Stomach smooth muscle (tissue), 2 donors: ENCODE results near the gene IGF2R.
"Not testable (repeated sequence)": the region's sequence is repeated elsewhere in the genome, so short reads cannot be mapped to it uniquely, and the experiment has no call there.

Source experiments
- H3K27ac ChIP-seq: one replicate; pipeline ENCODE4 v1.7.0; 2013; ENCODE audit warnings: mild to moderate bottlenecking, low read length, inconsistent platforms
- H3K27me3 ChIP-seq, 2 donors: one replicate each; pipeline ENCODE4 v1.7.0; 2013; ENCODE audit warnings: low read length in 2 of 2; ENCODE audit not compliant: insufficient read depth in 2 of 2, control insufficient read depth in 1 of 2
- H3K36me3 ChIP-seq, 2 donors: one replicate each; pipeline ENCODE4 v1.7.0; 2013; ENCODE audit warnings: low read length in 2 of 2; ENCODE audit not compliant: control insufficient read depth in 2 of 2, insufficient read depth in 2 of 2
- H3K4me1 ChIP-seq: one replicate; pipeline ENCODE4 v1.7.0; 2013; ENCODE audit warnings: low read length; ENCODE audit not compliant: control insufficient read depth, insufficient read depth
- H3K4me3 ChIP-seq, 2 donors: one replicate each; pipeline ENCODE4 v1.7.0; 2013; ENCODE audit warnings: low read length in 2 of 2
- H3K9ac ChIP-seq, 2 donors: one replicate each; pipeline ENCODE4 v1.7.0; 2013; ENCODE audit warnings: low read length in 2 of 2, mild to moderate bottlenecking in 1 of 2
- H3K9me3 ChIP-seq, 2 donors: one replicate each; pipeline ENCODE4 v1.7.0; 2013; ENCODE audit warnings: low read length in 2 of 2; ENCODE audit not compliant: control insufficient read depth in 2 of 2
- donor health status: healthy.
- donor health status: Pancreatic carcinoma.

Gene IGF2R

GRCh38 chr6:159968295-159969203, at the start of gene IGF2R:
IGF2R (plus strand) TSS chr6:159969082; CDS start chr6:159969247, 165 bp downstream.
- peaks cover 16% of the 10 kb centered on the region for H3K4me1 ChIP-seq
- H3K9ac ChIP-seq, result peak within 1 kb of the TSS; percentile 93 to 94

GRCh38 chr6:159919800-159920199, 49.1 kb upstream of the IGF2R start:
- Histone ChIP-seq H3K27ac (no peak overlapping the region), H3K9me3 (no peaks in the 10 kb centered on the region), H3K4me1 (no peaks in the 10 kb centered on the region), H3K9ac (no peak overlapping the region), H3K4me3 (no peak overlapping the region), H3K27me3 (no peaks in the 10 kb centered on the region), H3K36me3 (no peaks in the 10 kb centered on the region)

More at GRCh38 chr6:159968295-159969203, at the start of gene IGF2R:
- H3K36me3 ChIP-seq, result no peaks in the 10 kb centered on the region
- H3K27ac ChIP-seq, result peak within 1 kb of the TSS; percentile 69
- H3K9me3 ChIP-seq, result no peaks in the 10 kb centered on the region
- peaks cover 0 to 2% of the 10 kb centered on the region in 2 donors for H3K27me3 ChIP-seq
- peak within 1 kb of the TSS; percentile 85 to 88 for H3K4me3 ChIP-seq

- not testable (repeated sequence) for H3K4me3 ChIP-seq, H3K9me3 ChIP-seq, H3K9ac ChIP-seq, H3K27ac ChIP-seq, H3K36me3 ChIP-seq, H3K27me3 ChIP-seq, H3K4me1 ChIP-seq
Observed at GRCh38 chr6:159924150-159924549, 44.7 kb upstream of the IGF2R start.

- H3K4me3 ChIP-seq, result no peak overlapping the region
- no peak overlapping the region for H3K27ac ChIP-seq
- H3K4me1 ChIP-seq, result no peaks in the 10 kb centered on the region
- H3K27me3 ChIP-seq, result no peaks in the 10 kb centered on the region
- no peaks in the 10 kb centered on the region for H3K9me3 ChIP-seq
- no peaks in the 10 kb centered on the region for H3K36me3 ChIP-seq
- no peak overlapping the region for H3K9ac ChIP-seq
Observed at GRCh38 chr6:159926542-159927203, 42.2 kb upstream of the IGF2R start.

- Histone ChIP-seq H3K36me3 (no peaks in the 10 kb centered on the region), H3K9me3 (no peaks in the 10 kb centered on the region), H3K4me1 (no peaks in the 10 kb centered on the region), H3K27ac (no peak overlapping the region), H3K27me3 (peaks cover 0 to 2% of the 10 kb centered on the region in 2 donors), H3K4me3 (no peak overlapping the region), H3K9ac (no peak overlapping the region)
Observed at GRCh38 chr6:159929819-159930218, 39.1 kb upstream of the IGF2R start.

- Histone ChIP-seq H3K9ac (no peak overlapping the region), H3K4me1 (no peaks in the 10 kb centered on the region), H3K27me3 (peaks cover 0 to 4% of the 10 kb centered on the region in 2 donors), H3K4me3 (no peak overlapping the region), H3K9me3 (no peaks in the 10 kb centered on the region), H3K27ac (no peak overlapping the region), H3K36me3 (no peaks in the 10 kb centered on the region)
Observed at GRCh38 chr6:159931112-159931511, 37.8 kb upstream of the IGF2R start.

GRCh38 chr6:159931846-159932245, 37.0 kb upstream of the IGF2R start:
- no peak overlapping the region for H3K27ac ChIP-seq
- no peak overlapping the region for H3K4me3 ChIP-seq
- no peaks in the 10 kb centered on the region for H3K36me3 ChIP-seq
- H3K9me3 ChIP-seq, result no peaks in the 10 kb centered on the region
- H3K27me3 ChIP-seq, result peaks cover 0 to 4% of the 10 kb centered on the region in 2 donors
- H3K9ac ChIP-seq, result no peak overlapping the region
- H3K4me1 ChIP-seq, result no peaks in the 10 kb centered on the region

GRCh38 chr6:159933077-159933476, 35.8 kb upstream of the IGF2R start:
- Histone ChIP-seq H3K9ac (no peak overlapping the region), H3K27me3 (peaks cover 0 to 4% of the 10 kb centered on the region in 2 donors), H3K27ac (no peak overlapping the region), H3K4me3 (no peak overlapping the region), H3K4me1 (no peaks in the 10 kb centered on the region), H3K36me3 (no peaks in the 10 kb centered on the region), H3K9me3 (no peaks in the 10 kb centered on the region)

GRCh38 chr6:159934181-159934580, 34.7 kb upstream of the IGF2R start:
- Histone ChIP-seq H3K4me1 (no peaks in the 10 kb centered on the region), H3K9ac (no peak overlapping the region), H3K27me3 (peaks cover 0 to 4% of the 10 kb centered on the region in 2 donors), H3K4me3 (no peak overlapping the region), H3K27ac (no peak overlapping the region), H3K9me3 (no peaks in the 10 kb centered on the region), H3K36me3 (no peaks in the 10 kb centered on the region)

GRCh38 chr6:159935065-159935464, 33.8 kb upstream of the IGF2R start:
- Histone ChIP-seq H3K4me3 (no peak overlapping the region), H3K9ac (no peak overlapping the region), H3K9me3 (no peaks in the 10 kb centered on the region), H3K4me1 (no peaks in the 10 kb centered on the region), H3K36me3 (no peaks in the 10 kb centered on the region), H3K27me3 (peaks cover 0 to 4% of the 10 kb centered on the region in 2 donors), H3K27ac (no peak overlapping the region)

GRCh38 chr6:159935633-159936032, 33.2 kb upstream of the IGF2R start:
- Histone ChIP-seq H3K27ac (no peak overlapping the region), H3K36me3 (no peaks in the 10 kb centered on the region), H3K9ac (no peak overlapping the region), H3K4me1 (no peaks in the 10 kb centered on the region), H3K27me3 (peaks cover 0 to 4% of the 10 kb centered on the region in 2 donors), H3K4me3 (no peak overlapping the region), H3K9me3 (no peaks in the 10 kb centered on the region)
